Thyroid gland (tissue), 4 donors: ENCODE data around the gene CDH19. TPM values are rescaled to one million over a fixed set of nuclear protein-coding genes. Genes with fewer than 3 reads are reported as not detected.

Experiments
- DNase-seq, 2 donors: peaks; one replicate each; pipeline ENCODE4 v3.0.0-alpha.2; 2019
- H3K27ac ChIP-seq, 3 donors: fragments of 200-600 bp; sonication (generic); 1 replicate in 2 of 3; 2 replicates in 1 of 3; pipeline ENCODE4 v1.5.1; 2016 to 2019; ENCODE audit warnings: mild to moderate bottlenecking in 1 of 3, moderate library complexity in 1 of 3
- H3K27me3 ChIP-seq: fragments of 200-600 bp; sonication (generic); one replicate; pipeline ENCODE4 v1.5.1; 2019
- H3K36me3 ChIP-seq, 2 donors: fragments of 200-600 bp; sonication (generic); one replicate each; pipeline ENCODE4 v1.5.1; 2016 to 2019
- H3K4me1 ChIP-seq, 2 donors: fragments of 200-600 bp; sonication (generic); one replicate each; pipeline ENCODE4 v1.5.1; 2017 to 2019
- H3K4me3 ChIP-seq, 3 donors: fragments of 200-600 bp; sonication (generic); replicated peaks in 1 of 3; 1 replicate in 2 of 3; 2 replicates in 1 of 3; pipeline ENCODE4 v1.5.1; 2016; ENCODE audit warnings: mild to moderate bottlenecking in 1 of 3
- H3K9me3 ChIP-seq: fragments of 200-600 bp; sonication (generic); one replicate; pipeline ENCODE4 v1.5.1; 2017
- POLR2A ChIP-seq, 2 donors: fragments of 450-650 bp; IDR thresholded peaks; one replicate each; pipeline ENCODE4 v1.6.1; 2017; ENCODE audit warnings: antibody characterized with exemption in 2 of 2, mild to moderate bottlenecking in 2 of 2, moderate library complexity in 1 of 2
- WGBS, 2 donors: methylation state at CpG; one replicate each; pipeline ENCODE4 v1.1.5; 2017; 5-methylcytosine and 5-hydroxymethylcytosine counted together
- intact Hi-C: fragments of 100-400 bp; cut with DNase I; formaldehyde crosslinking; loops from one replicate; pipeline ENCODE4 v1.15.1; 2023
- total RNA-seq, 4 donors: library from RNA; depleted of rRNA; stranded (reverse); fragments of >200 nt; gene quantifications; one replicate each; pipeline ENCODE4 v1.2.3, GENCODE V29; 2016
- TF ChIP-seq, protein P1 (sequence below), 6 experiments: fragments of 200-600 bp in 3 of 6; fragments of 450-650 bp in 3 of 6; sonication (generic) in 3 of 6; IDR thresholded peaks; one replicate each; pipeline ENCODE4 v1.5.1; 2016 to 2019; ENCODE audit warnings: antibody characterized with exemption in 6 of 6, mild to moderate bottlenecking in 2 of 6, inconsistent platforms in 1 of 6, moderate library complexity in 1 of 6

CDH19 gene
- total RNA-seq, 4 donors from 2014 or later, result 0.78 to 4.7 (median 2.2) TPM

- no peak overlapping the region for H3K27ac ChIP-seq
- H3K9me3 ChIP-seq, result no peaks in the 10 kb centered on the region
- no peaks in the 10 kb centered on the region for H3K4me1 ChIP-seq
- intact Hi-C loops, result no loop called here
- no peak for DNase-seq
- H3K27me3 ChIP-seq, result no peaks in the 10 kb centered on the region
- no peak overlapping the region for H3K4me3 ChIP-seq
- no peak for TF ChIP-seq POLR2A (IDR thresholded peaks at IDR 0.05)
- TF ChIP-seq, protein P1, sequence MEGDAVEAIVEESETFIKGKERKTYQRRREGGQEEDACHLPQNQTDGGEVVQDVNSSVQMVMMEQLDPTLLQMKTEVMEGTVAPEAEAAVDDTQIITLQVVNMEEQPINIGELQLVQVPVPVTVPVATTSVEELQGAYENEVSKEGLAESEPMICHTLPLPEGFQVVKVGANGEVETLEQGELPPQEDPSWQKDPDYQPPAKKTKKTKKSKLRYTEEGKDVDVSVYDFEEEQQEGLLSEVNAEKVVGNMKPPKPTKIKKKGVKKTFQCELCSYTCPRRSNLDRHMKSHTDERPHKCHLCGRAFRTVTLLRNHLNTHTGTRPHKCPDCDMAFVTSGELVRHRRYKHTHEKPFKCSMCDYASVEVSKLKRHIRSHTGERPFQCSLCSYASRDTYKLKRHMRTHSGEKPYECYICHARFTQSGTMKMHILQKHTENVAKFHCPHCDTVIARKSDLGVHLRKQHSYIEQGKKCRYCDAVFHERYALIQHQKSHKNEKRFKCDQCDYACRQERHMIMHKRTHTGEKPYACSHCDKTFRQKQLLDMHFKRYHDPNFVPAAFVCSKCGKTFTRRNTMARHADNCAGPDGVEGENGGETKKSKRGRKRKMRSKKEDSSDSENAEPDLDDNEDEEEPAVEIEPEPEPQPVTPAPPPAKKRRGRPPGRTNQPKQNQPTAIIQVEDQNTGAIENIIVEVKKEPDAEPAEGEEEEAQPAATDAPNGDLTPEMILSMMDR (IDR thresholded peaks at IDR 0.05), result no peak
- 92 to 95% methylated on average over 2 of the region's 2 CpGs for WGBS, 2 donors
- no peaks in the 10 kb centered on the region for H3K36me3 ChIP-seq
Measured at GRCh38 chr18:66511289-66511688, 92.6 kb downstream of the CDH19 start.

- WGBS, 2 donors, result 52 to 66% methylated on average over 5 of the region's 5 CpGs
- TF ChIP-seq, protein P1 (IDR thresholded peaks at IDR 0.05), result no peak
- no peak for TF ChIP-seq POLR2A (IDR thresholded peaks at IDR 0.05)
Measured at GRCh38 chr18:66510357-66511045, 93.4 kb downstream of the CDH19 start.

GRCh38 chr18:66508937-66509336, 95.0 kb downstream of the CDH19 start:
- Histone ChIP-seq H3K27me3 (no peaks in the 10 kb centered on the region), H3K4me1 (no peaks in the 10 kb centered on the region), H3K36me3 (no peaks in the 10 kb centered on the region), H3K9me3 (no peaks in the 10 kb centered on the region), H3K27ac (no peak overlapping the region), H3K4me3 (no peak overlapping the region)
- WGBS, 2 donors, result 95% methylated on average over 3 of the region's 3 CpGs
- TF ChIP-seq, protein P1 (IDR thresholded peaks at IDR 0.05), result no peak
- TF ChIP-seq POLR2A (IDR thresholded peaks at IDR 0.05), result no peak
- intact Hi-C loops, result no loop called here
- no peak for DNase-seq

More at GRCh38 chr18:66510357-66511045, 93.4 kb downstream of the CDH19 start:
- Histone ChIP-seq H3K4me1 (no peaks in the 10 kb centered on the region), H3K27ac (no peak overlapping the region), H3K9me3 (no peaks in the 10 kb centered on the region), H3K27me3 (no peaks in the 10 kb centered on the region), H3K36me3 (no peaks in the 10 kb centered on the region), H3K4me3 (no peak overlapping the region)
- DNase-seq, result no peak
- intact Hi-C loops, result no loop called here

DNA sequence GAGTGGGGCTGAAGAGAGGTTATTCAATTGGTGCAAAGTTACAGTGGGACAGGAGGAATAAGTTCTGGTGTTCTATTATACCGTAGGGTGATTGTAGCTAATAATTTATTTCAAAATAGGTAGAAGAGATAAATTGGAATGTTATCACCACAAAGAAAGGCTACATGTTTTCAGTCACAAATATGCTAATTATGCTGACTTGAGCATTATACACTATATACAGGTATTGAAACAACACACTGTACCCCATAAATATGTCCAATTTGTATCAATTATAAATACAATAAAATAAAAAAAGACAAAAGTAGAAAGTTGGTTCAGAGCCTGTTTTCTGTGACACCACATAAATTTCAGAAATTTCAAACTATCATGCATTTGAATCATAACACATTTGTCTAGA, 97.7 kb downstream of the CDH19 start:
- no peak overlapping the region for H3K4me3 ChIP-seq
- H3K27me3 ChIP-seq, result no peaks in the 10 kb centered on the region
- no peak overlapping the region for H3K27ac ChIP-seq
- no peak for DNase-seq
- WGBS, 2 donors, result 91 to 92% methylated on average over 1 of the region's 1 CpG
- H3K4me1 ChIP-seq, result no peaks in the 10 kb centered on the region
- intact Hi-C loops, result no loop called here
- TF ChIP-seq POLR2A (IDR thresholded peaks at IDR 0.05), result no peak
- TF ChIP-seq, protein P1 (IDR thresholded peaks at IDR 0.05), result no peak
- no peaks in the 10 kb centered on the region for H3K36me3 ChIP-seq
- no peaks in the 10 kb centered on the region for H3K9me3 ChIP-seq

DNA sequence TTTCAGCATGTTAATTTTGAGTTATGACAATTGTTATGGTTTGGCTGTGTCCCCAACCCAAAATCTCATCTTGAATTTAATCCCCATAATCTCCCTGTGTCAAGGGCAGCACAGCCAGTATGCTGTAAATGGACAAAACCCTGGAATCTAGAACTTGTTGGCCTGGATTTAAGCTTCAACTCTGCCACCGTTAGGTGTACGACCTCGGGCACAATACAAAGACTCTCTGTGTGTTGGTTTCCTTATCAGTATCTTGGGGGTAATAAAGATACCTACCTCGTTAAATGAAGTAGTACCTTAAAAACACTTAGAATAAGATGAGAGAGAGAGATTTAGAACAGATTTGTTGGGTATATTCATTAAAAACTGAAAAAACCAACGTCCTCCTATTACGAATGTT, 106.5 kb downstream of the CDH19 start:
- TF ChIP-seq, protein P1 (IDR thresholded peaks at IDR 0.05), result no peak
- no peak for TF ChIP-seq POLR2A (IDR thresholded peaks at IDR 0.05)
- H3K4me1 ChIP-seq, result no peaks in the 10 kb centered on the region
- no peak overlapping the region for H3K4me3 ChIP-seq
- no peaks in the 10 kb centered on the region for H3K9me3 ChIP-seq
- WGBS, 2 donors, result 80 to 81% methylated on average over 6 of the region's 6 CpGs
- no peaks in the 10 kb centered on the region for H3K27me3 ChIP-seq
- no peak overlapping the region for H3K27ac ChIP-seq
- DNase-seq, result no peak
- intact Hi-C loops, result no loop called here
- H3K36me3 ChIP-seq, result no peaks in the 10 kb centered on the region
